Right lobe of liver (tissue), 6 donors: ENCODE results near the gene EXOSC7. TPM values are rescaled to one million over a fixed set of nuclear protein-coding genes. Genes with fewer than 3 reads are reported as not detected.

Experiments
- ATAC-seq, 4 donors: fragments of 200-7000 bp; cut with Tn5 transposase; one replicate each; pipeline ENCODE4 v1.9.1; 2020; ENCODE audit warnings: mild to moderate bottlenecking in 4 of 4, moderate library complexity in 4 of 4
- DNase-seq, 3 donors: peaks; one replicate each; pipeline ENCODE4 v3.0.0-alpha.2; 2020
- H3K27ac ChIP-seq, 3 donors: fragments of 200-600 bp; one replicate each; pipeline ENCODE4 v1.8.0; 2022
- H3K27me3 ChIP-seq, 2 donors: fragments of 200-600 bp; one replicate each; pipeline ENCODE4 v1.8.0; 2022
- H3K36me3 ChIP-seq, 4 donors: fragments of 200-600 bp; sonication (generic) in 1 of 4; one replicate each; pipeline versions ENCODE4 v1.5.1 to v1.8.0; 2017 to 2022; ENCODE audit warnings: control low read depth in 1 of 4
- H3K4me1 ChIP-seq, 4 donors: fragments of 200-600 bp; sonication (generic) in 1 of 4; one replicate each; pipeline versions ENCODE4 v1.5.1 to v1.8.0; 2017 to 2022; ENCODE audit warnings: control low read depth in 1 of 4
- H3K4me3 ChIP-seq, 3 donors: fragments of 200-600 bp; one replicate each; pipeline ENCODE4 v1.8.0; 2022
- H3K9me3 ChIP-seq, 4 donors: fragments of 200-600 bp; sonication (generic) in 1 of 4; one replicate each; pipeline versions ENCODE4 v1.5.1 to v1.8.0; 2017 to 2022; ENCODE audit warnings: control low read depth in 1 of 4
- POLR2A ChIP-seq: fragments of 450-650 bp; IDR thresholded peaks from one replicate; pipeline ENCODE4 v1.6.1; 2017; ENCODE audit warnings: antibody characterized with exemption, mild to moderate bottlenecking
- WGBS: methylation state at CpG from one replicate; pipeline ENCODE4 v1.1.6; 2018; ENCODE audit warnings: low coverage, low lambda C conversion rate; ENCODE audit not compliant: insufficient coverage; ENCODE audit errors: missing lambda C conversion rate; 5-methylcytosine and 5-hydroxymethylcytosine counted together
- intact Hi-C, 2 donors: fragments of 100-400 bp; cut with DNase I; formaldehyde crosslinking; loops; one replicate each; pipeline versions ENCODE4 v1.11.2 to v1.14.1; 2022
- total RNA-seq, 6 experiments: library from RNA; depleted of rRNA in 2 of 6; stranded (reverse); fragments of >200 nt in 2 of 6; fragmentation: NEBNext Ultra II Directional in 3 of 6; extraction: Animal tissue kit (Norgen Biotek cat#: 25700) in 3 of 6; gene quantifications; one replicate each; pipeline versions ENCODE4 v1.1.0 to v1.2.4, GENCODE V29; 2016 to 2023
- TF ChIP-seq, protein P1 (sequence below), 4 donors: fragments of 200-600 bp in 3 of 4; fragments of 450-650 bp in 1 of 4; IDR thresholded peaks; one replicate each; pipeline versions ENCODE4 v1.5.1 to v1.8.0; 2016 to 2022; ENCODE audit warnings: antibody characterized with exemption in 4 of 4, mild to moderate bottlenecking in 2 of 4
- donor health status: DM: no; HTN: yes; CAD: no.
- donor health status: DM: no; HTN: no; CAD: no.
- donor health status: DM: no; HTN: no; CAD: no.
- donor health status: DM: no; HTN: yes; CAD: no.
- donor health status: DM: no; HTN: yes; CAD: no.

The EXOSC7 gene
- total RNA-seq, 6 experiments from 2014 or later = 15.1 to 25.7 (median 15.9) TPM

DNA sequence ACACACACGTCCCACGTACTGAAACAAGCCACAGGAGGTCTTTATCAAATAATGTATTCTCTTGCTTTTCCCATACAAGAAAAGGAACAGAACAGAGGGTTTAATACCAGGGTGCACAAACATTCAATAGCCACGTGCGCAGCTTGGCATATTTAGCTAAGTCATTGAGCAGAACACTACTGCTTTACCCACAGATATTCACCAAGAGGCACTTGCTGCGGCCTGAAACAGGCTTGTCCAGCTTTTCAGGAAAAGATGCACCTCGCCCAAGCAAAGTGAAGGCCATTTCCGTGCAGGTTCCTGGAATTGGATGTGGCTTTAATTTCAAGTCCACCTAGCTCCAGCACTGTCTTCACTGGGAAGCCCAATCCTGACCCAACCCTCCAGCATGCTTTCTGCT is 17.7 kb upstream of the EXOSC7 start:
- intact Hi-C loops = no loop called here
- ATAC-seq = no peak
- peaks cover 0 to 4% (median 0%) of the 10 kb centered on the region in 4 donors for H3K4me1 ChIP-seq

GRCh38 chr3:44960387-44961026 is 15.5 kb upstream of the EXOSC7 start:
- intact Hi-C loops = no loop called here
- no peak for TF ChIP-seq POLR2A
- TF ChIP-seq, protein P1, sequence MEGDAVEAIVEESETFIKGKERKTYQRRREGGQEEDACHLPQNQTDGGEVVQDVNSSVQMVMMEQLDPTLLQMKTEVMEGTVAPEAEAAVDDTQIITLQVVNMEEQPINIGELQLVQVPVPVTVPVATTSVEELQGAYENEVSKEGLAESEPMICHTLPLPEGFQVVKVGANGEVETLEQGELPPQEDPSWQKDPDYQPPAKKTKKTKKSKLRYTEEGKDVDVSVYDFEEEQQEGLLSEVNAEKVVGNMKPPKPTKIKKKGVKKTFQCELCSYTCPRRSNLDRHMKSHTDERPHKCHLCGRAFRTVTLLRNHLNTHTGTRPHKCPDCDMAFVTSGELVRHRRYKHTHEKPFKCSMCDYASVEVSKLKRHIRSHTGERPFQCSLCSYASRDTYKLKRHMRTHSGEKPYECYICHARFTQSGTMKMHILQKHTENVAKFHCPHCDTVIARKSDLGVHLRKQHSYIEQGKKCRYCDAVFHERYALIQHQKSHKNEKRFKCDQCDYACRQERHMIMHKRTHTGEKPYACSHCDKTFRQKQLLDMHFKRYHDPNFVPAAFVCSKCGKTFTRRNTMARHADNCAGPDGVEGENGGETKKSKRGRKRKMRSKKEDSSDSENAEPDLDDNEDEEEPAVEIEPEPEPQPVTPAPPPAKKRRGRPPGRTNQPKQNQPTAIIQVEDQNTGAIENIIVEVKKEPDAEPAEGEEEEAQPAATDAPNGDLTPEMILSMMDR (IDR thresholded peaks at IDR 0.05) = no peak
- DNase-seq (no peak), ATAC-seq (no peak)
- Histone ChIP-seq H3K27me3 (no peaks in the 10 kb centered on the region), H3K4me3 (no peak overlapping the region), H3K4me1 (no peaks in the 10 kb centered on the region), H3K27ac (no peak overlapping the region), H3K36me3 (peaks cover 0 to 13% (median 0%) of the 10 kb centered on the region in 4 donors), H3K9me3 (no peaks in the 10 kb centered on the region)
- 81% methylated on average over 3 of the region's 3 CpGs for WGBS

More for the DNA sequence above, 17.7 kb upstream of the EXOSC7 start:
- no peak for TF ChIP-seq POLR2A
- TF ChIP-seq, protein P1 (IDR thresholded peaks at IDR 0.05) = no peak
- no peaks in the 10 kb centered on the region for H3K27me3 ChIP-seq
- DNase-seq = no peak
- no peak overlapping the region for H3K4me3 ChIP-seq
- no peak overlapping the region for H3K27ac ChIP-seq
- 87% methylated on average over 3 of the region's 7 CpGs for WGBS
- peaks cover 0 to 13% (median 0%) of the 10 kb centered on the region in 4 donors for H3K36me3 ChIP-seq
- no peaks in the 10 kb centered on the region for H3K9me3 ChIP-seq

DNA sequence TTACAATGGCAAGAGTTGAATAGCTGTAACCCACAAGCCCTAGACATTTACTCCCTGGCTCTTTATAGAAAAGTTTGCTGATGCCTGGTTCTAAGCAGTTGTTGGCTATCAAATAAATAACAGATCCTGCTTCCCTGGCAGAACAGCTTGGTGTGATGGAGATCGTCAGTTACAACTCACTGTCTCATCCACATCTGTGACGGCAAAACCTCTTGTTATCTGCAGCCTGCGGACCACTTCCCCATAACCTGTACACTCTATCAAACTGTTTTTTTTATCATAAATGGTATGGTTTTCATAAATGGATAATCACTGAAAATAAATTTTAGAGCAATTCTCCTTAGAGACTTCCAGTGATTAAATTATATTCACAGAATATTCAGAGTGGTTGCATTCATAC is 14.2 kb upstream of the EXOSC7 start:
- Histone ChIP-seq H3K36me3 (peaks cover 0 to 13% (median 0%) of the 10 kb centered on the region in 4 donors), H3K9me3 (no peaks in the 10 kb centered on the region), H3K27ac (no peak overlapping the region), H3K4me3 (no peak overlapping the region), H3K4me1 (no peaks in the 10 kb centered on the region), H3K27me3 (no peaks in the 10 kb centered on the region)
- no peak for DNase-seq
- 74% methylated on average over 3 of the region's 3 CpGs for WGBS
- ATAC-seq = no peak
- intact Hi-C loops = no loop called here
- TF ChIP-seq POLR2A = no peak
- TF ChIP-seq, protein P1 (IDR thresholded peaks at IDR 0.05) = no peak

GRCh38 chr3:44962621-44963393 is 13.2 kb upstream of the EXOSC7 start:
- no peak overlapping the region for H3K4me3 ChIP-seq
- TF ChIP-seq, protein P1 (IDR thresholded peaks at IDR 0.05) = no peak
- no peak for TF ChIP-seq POLR2A
- H3K27ac ChIP-seq = no peak overlapping the region
- WGBS = 90% methylated on average over 4 of the region's 6 CpGs
- no peaks in the 10 kb centered on the region for H3K27me3 ChIP-seq
- DNase-seq = no peak
- ATAC-seq = no peak
- intact Hi-C loops = no loop called here
- no peaks in the 10 kb centered on the region for H3K9me3 ChIP-seq
- H3K4me1 ChIP-seq = no peaks in the 10 kb centered on the region
- peaks cover 0 to 13% (median 0%) of the 10 kb centered on the region in 4 donors for H3K36me3 ChIP-seq
